Activated CD4-positive, alpha-beta T cell treated with anti-CD3 and anti-CD28 coated beads for 36 hours (primary cell): Measurements from ENCODE around the gene PCDHGB2. TPM values are rescaled to one million over a fixed set of nuclear protein-coding genes. Genes with fewer than 3 reads are reported as not detected.
"Not testable (repeated sequence)": the region's sequence is repeated elsewhere in the genome, so short reads cannot be mapped to it uniquely, and the experiment has no call there.

Experiments used
- ATAC-seq: fragments of 200-7000 bp; cut with Tn5 transposase; one replicate; pipeline ENCODE4 v1.10.0; 2021; ENCODE audit warnings: mild to moderate bottlenecking, moderate library complexity
- CTCF ChIA-PET: fragments of 350-600 bp; sonication (Branson Sonifier 250); formaldehyde crosslinking; loops from one replicate; lab custom pipeline; 2021; ENCODE audit warnings: antibody characterized with exemption; lab: Charles Lee
- POLR2A ChIA-PET: fragments of 350-600 bp; sonication (Branson Sonifier 250); formaldehyde crosslinking; loops from one replicate; lab custom pipeline; 2021; ENCODE audit warnings: antibody characterized with exemption, inconsistent platforms; lab: Charles Lee
- DNase-seq: peaks from one replicate; pipeline ENCODE4 v3.0.0-alpha.2; 2020
- H3K27ac Mint-ChIP-seq: one replicate; pipeline ENCODE4 v1.8.0; 2021; ENCODE audit warnings: mixed read lengths
- H3K27me3 Mint-ChIP-seq: one replicate; pipeline ENCODE4 v1.8.0; 2021; ENCODE audit warnings: mixed read lengths
- H3K36me3 Mint-ChIP-seq: one replicate; pipeline ENCODE4 v1.8.0; 2021; ENCODE audit warnings: low read depth, mixed read lengths
- H3K4me1 Mint-ChIP-seq: one replicate; pipeline ENCODE4 v1.8.0; 2021; ENCODE audit warnings: mixed read lengths
- H3K4me3 Mint-ChIP-seq: one replicate; pipeline ENCODE4 v1.8.0; 2021; ENCODE audit warnings: mild to moderate bottlenecking, moderate library complexity, mixed read lengths
- H3K9me3 Mint-ChIP-seq: one replicate; pipeline ENCODE4 v1.8.0; 2021; ENCODE audit warnings: low read depth, mixed read lengths
- intact Hi-C, 2 experiments: fragments of 100-400 bp; cut with DNase I in 1 of 2; cut with micrococcal nuclease in 1 of 2; formaldehyde crosslinking; loops; one replicate each; pipeline versions ENCODE4 v1.14.2 to v1.15.1; 2022 to 2024; cut with DNase I, micrococcal nuclease
- total RNA-seq, 2 experiments: library from RNA; stranded (reverse); gene quantifications; one replicate each; pipeline ENCODE4 v1.2.3, GENCODE V29; 2021

Gene PCDHGB2
- total RNA-seq, 2 experiments from 2014 or later = 0.07 to 0.18 TPM

DNA sequence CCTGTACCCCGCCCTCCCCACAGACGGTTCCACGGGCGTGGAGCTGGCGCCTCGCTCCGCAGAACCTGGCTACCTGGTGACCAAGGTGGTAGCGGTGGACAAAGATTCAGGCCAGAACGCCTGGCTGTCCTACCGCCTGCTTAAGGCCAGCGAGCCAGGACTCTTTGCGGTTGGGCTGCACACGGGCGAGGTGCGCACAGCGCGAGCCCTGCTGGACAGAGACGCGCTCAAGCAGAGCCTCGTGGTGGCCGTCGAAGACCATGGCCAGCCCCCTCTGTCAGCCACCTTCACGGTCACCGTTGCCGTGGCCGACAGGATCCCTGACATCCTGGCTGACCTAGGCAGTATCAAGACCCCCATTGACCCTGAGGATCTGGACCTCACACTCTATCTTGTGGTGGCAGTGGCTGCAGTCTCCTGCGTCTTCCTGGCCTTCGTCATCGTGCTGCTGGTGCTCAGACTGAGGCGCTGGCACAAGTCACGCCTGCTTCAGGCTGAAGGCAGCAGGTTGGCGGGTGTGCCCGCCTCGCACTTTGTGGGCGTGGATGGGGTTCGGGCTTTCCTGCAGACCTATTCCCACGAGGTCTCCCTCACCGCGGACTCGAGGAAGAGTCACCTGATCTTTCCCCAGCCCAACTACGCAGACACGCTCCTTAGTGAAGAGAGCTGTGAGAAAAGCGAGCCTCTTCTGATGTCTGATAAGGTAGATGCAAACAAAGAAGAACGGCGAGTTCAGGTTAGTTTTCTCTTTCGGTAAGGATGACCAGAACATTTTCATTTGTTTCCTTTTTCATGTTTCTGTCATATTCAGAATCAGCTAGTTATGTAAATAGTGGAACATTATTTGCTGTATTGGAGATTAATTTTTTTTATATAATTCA, 6.5 kb downstream of the PCDHGB2 start:
- intact Hi-C loops = loop anchor here (10.0 kb wide), 4 partner anchors 121 to 571 kb away; partner anchors contain the start of genes PCDHA12 (in 1 of the 2), PCDHA2 (in 1 of the 2), PCDHA8 (in 1 of the 2) and PCDHA9 (in 1 of the 2)
- H3K36me3 Mint-ChIP-seq = peaks cover 38% of the 10 kb centered on the region

DNA sequence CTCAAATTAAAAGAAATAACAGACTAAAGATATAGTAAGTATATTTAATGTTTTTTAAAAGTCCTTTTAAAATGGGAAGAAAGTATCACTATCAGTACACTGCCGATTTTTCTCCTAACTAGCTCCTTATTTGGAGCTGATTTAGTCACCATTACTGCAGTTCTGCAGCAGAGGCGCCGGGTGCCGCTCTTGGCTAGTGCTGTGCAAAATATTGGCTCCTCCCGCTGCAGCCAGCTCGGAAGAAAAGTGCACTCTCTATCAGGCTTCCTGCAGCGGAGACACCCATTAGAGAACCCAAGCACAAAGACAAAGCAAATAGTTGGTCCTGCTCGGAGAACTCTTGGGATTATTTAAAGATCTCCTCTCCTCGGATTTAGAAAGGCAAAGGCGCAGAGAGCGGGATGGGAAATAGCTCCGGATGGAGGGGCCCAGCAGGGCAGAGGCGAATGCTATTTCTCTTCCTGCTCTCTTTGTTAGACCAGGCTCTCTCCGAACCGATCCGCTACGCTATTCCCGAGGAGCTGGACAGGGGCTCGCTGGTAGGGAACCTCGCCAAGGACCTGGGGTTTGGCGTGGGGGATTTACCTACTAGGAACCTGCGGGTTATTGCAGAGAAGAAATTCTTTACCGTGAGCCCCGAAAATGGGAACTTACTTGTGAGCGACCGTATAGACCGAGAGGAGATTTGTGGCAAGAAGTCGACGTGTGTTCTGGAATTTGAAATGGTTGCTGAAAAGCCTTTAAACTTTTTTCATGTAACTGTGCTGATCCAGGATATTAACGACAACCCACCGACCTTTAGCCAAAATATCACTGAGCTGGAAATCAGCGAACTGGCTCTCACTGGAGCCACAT, 10.4 kb downstream of the PCDHGB2 start, which contains the start of gene PCDHGB3:
Gene PCDHGB3, plus strand, starts transcription at position 249 of the 855 bp plus-strand sequence. Its CDS starts 153 bp downstream, at position 402.
- H3K9me3 Mint-ChIP-seq = peaks cover 30% of the 10 kb centered on the region
- peaks cover 61% of the 10 kb centered on the region for H3K27me3 Mint-ChIP-seq
- ChIA-PET CTCF (interaction anchor here (0.6 to 3.0 kb wide), 19 partner anchors 9 to 235 kb away, joined by 3 to 15 read pairs (median 5); partner anchors contain the start of genes PCDHB15, PCDHB5, PCDHGA1 and PCDHGA10), POLR2A (interaction anchor here (0.6 kb wide), 1 partner anchor 50 kb away, joined by 4 read pairs; no protein-coding TSS in a partner anchor)
- peak; percentile 76 for ATAC-seq
- H3K27ac Mint-ChIP-seq = no peak within 1 kb of the TSS
- DNase-seq = peak; percentile 63
- intact Hi-C loops = loop anchor here (5.0 to 10.0 kb wide), 6 partner anchors 37 to 578 kb away; partner anchors contain the start of genes PCDHA2 (in 2 of the 2), PCDHGB6 (in 2 of the 2), PCDHA12 (in 1 of the 2) and PCDHA8 (in 1 of the 2)
- peaks cover 3% of the 10 kb centered on the region for H3K4me1 Mint-ChIP-seq
- H3K4me3 Mint-ChIP-seq = peak within 1 kb of the TSS; percentile 52
- H3K36me3 Mint-ChIP-seq = peaks cover 34% of the 10 kb centered on the region

More for the DNA sequence above, 6.5 kb downstream of the PCDHGB2 start:
- H3K4me1 Mint-ChIP-seq = peaks cover 3% of the 10 kb centered on the region
- no peak overlapping the region for H3K27ac Mint-ChIP-seq
- POLR2A ChIA-PET = no interaction called here
- H3K9me3 Mint-ChIP-seq = peaks cover 28% of the 10 kb centered on the region
- H3K27me3 Mint-ChIP-seq = peaks cover 69% of the 10 kb centered on the region
- H3K4me3 Mint-ChIP-seq = no peak overlapping the region
- CTCF ChIA-PET = no interaction called here
- DNase-seq (no peak), ATAC-seq (no peak)

GRCh38 chr5:141371572-141372475, 12.0 kb downstream of the PCDHGB2 start:
- ChIA-PET POLR2A (no interaction called here), CTCF (interaction anchor here (1.0 to 3.0 kb wide), 4 partner anchors 41 to 149 kb away, joined by 3 to 15 read pairs (median 7); partner anchors contain the start of genes PCDHB14, PCDHB15, PCDHGA10 and PCDHGA11)
- Mint-ChIP-seq H3K4me3 (no peak overlapping the region), H3K27ac (no peak overlapping the region), H3K36me3 (peaks cover 25% of the 10 kb centered on the region), H3K27me3 (peaks cover 58% of the 10 kb centered on the region), H3K9me3 (peaks cover 32% of the 10 kb centered on the region), H3K4me1 (peaks cover 3% of the 10 kb centered on the region)
- intact Hi-C loops = loop anchor here (5.0 kb wide), 2 partner anchors 35 to 580 kb away; partner anchors contain the start of genes PCDHGB6 (in 2 of the 2) and PCDHA2 (in 1 of the 2)
- ATAC-seq = no peak
- DNase-seq = no peak

- H3K27me3 Mint-ChIP-seq = peaks cover 56% of the 10 kb centered on the region
- peaks cover 39% of the 10 kb centered on the region for H3K9me3 Mint-ChIP-seq
- H3K4me1 Mint-ChIP-seq = peaks cover 3% of the 10 kb centered on the region
- intact Hi-C loops = loop anchor here (5.0 kb wide), 2 partner anchors 34 to 581 kb away; partner anchors contain the start of genes PCDHGB6 (in 2 of the 2) and PCDHA2 (in 1 of the 2)
- DNase-seq = no peak
- H3K4me3 Mint-ChIP-seq = no peak within 1 kb of the TSS
- CTCF ChIA-PET = interaction anchor here (0.9 to 2.0 kb wide), 4 partner anchors 10 to 183 kb away, joined by 3 to 10 read pairs (median 5); partner anchors contain the start of genes PCDHGA10 and PCDHGA5
- H3K27ac Mint-ChIP-seq = no peak within 1 kb of the TSS
- no peak for ATAC-seq
- POLR2A ChIA-PET = interaction anchor here (0.6 kb wide), 1 partner anchor 47 kb away, joined by 4 read pairs; the partner anchor contains the start of gene PCDHGA11
- H3K36me3 Mint-ChIP-seq = peaks cover 26% of the 10 kb centered on the region
Measured at GRCh38 chr5:141373673-141374317, 14.0 kb downstream of the PCDHGB2 start, which contains the start of gene PCDHGA6. Gene PCDHGA6, plus strand, starts transcription at chr5:141373891. Its CDS starts 193 bp downstream, at chr5:141374084.

- intact Hi-C loops = loop anchor here (5.0 kb wide), 2 partner anchors 33 to 582 kb away; partner anchors contain the start of genes PCDHGB6 (in 2 of the 2) and PCDHA2 (in 1 of the 2)
- POLR2A ChIA-PET = interaction anchor here (0.6 kb wide), 1 partner anchor 46 kb away, joined by 4 read pairs; the partner anchor contains the start of gene PCDHGA11
- CTCF ChIA-PET = interaction anchor here (0.9 to 2.0 kb wide), 4 partner anchors 10 to 183 kb away, joined by 3 to 10 read pairs (median 5); partner anchors contain the start of genes PCDHGA10 and PCDHGA5
- H3K27me3 Mint-ChIP-seq = peaks cover 55% of the 10 kb centered on the region
- H3K36me3 Mint-ChIP-seq = peaks cover 26% of the 10 kb centered on the region
- H3K9me3 Mint-ChIP-seq = peaks cover 40% of the 10 kb centered on the region
- no peak for DNase-seq
- peaks cover 3% of the 10 kb centered on the region for H3K4me1 Mint-ChIP-seq
- ATAC-seq = no peak
- H3K4me3 Mint-ChIP-seq = no peak overlapping the region
- H3K27ac Mint-ChIP-seq = no peak overlapping the region
Measured at GRCh38 chr5:141374627-141375026, 14.8 kb downstream of the PCDHGB2 start.

DNA sequence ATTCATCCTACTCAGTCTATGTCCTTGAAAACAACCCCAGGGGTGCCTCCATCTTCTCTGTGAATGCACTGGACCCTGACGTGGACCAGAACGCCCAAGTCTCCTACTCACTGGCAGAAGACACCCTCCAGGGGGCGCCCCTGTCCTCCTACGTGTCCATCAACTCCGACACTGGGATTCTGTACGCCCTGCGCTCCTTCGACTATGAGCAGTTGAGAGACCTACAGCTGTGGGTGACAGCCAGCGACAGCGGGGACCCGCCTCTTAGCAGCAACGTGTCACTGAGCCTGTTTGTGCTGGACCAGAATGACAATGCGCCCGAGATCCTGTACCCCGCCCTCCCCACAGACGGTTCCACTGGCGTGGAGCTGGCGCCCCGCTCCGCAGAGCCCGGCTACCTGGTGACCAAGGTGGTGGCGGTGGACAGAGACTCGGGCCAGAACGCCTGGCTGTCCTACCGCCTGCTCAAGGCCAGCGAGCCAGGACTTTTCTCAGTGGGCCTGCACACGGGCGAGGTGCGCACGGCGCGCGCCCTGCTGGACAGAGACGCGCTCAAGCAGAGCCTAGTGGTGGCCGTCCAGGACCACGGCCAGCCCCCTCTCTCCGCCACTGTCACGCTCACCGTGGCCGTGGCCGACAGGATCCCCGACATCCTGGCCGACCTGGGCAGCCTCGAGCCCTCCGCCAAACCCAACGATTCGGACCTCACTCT, 15.8 kb downstream of the PCDHGB2 start:
- POLR2A ChIA-PET, H3K4me3 Mint-ChIP-seq, H3K27ac Mint-ChIP-seq, intact Hi-C loops, ATAC-seq, DNase-seq, H3K4me1 Mint-ChIP-seq: not testable (repeated sequence)
- Mint-ChIP-seq H3K27me3 (peaks cover 52% of the 10 kb centered on the region), H3K36me3 (peaks cover 22% of the 10 kb centered on the region), H3K9me3 (peaks cover 40% of the 10 kb centered on the region)
- CTCF ChIA-PET = interaction anchor here (1.0 to 2.0 kb wide), 3 partner anchors 11 to 38 kb away, joined by 3 to 10 read pairs (median 4); partner anchors contain the start of genes PCDHGA10 and PCDHGA5

DNA sequence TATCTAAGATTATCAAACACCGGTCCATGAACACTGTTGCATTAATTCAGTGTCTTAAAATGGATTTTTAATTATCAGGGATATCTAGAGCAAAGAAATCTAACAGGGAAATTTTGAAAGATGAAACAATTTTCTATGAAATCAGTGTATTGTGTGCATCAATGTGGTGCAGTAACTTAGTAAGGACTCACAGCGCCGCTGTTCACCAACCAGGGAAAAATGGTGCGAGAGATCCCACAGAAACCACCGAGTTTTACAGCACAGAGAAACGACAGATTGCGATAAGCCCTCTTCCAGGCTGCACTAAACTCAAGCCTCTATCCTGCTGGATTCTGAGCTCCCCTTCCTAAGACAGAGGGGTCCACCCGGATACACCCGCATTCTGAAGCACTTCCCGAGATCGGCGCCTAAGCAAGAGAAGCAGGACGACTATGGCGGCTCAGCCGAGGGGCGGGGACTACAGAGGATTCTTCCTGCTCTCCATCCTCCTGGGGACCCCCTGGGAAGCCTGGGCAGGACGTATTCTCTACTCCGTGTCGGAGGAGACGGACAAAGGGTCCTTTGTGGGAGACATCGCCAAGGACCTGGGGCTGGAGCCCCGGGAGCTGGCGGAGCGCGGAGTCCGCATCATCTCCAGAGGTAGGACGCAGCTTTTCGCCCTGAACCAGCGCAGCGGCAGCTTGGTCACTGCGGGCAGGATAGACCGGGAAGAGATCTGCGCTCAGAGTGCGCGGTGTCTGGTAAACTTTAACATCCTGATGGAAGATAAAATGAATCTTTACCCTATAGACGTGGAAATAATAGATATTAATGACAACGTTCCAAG, 22.9 kb downstream of the PCDHGB2 start, which contains the start of gene PCDHGA7:
Gene PCDHGA7, plus strand, starts transcription at position 274 of the 826 bp plus-strand sequence. Its CDS starts 158 bp downstream, at position 432.
- ATAC-seq (no peak), DNase-seq (no peak)
- Mint-ChIP-seq H3K36me3 (peaks cover 10% of the 10 kb centered on the region), H3K27ac (no peak within 1 kb of the TSS), H3K4me1 (no peaks in the 10 kb centered on the region), H3K27me3 (peaks cover 64% of the 10 kb centered on the region), H3K4me3 (peak within 1 kb of the TSS; percentile 47), H3K9me3 (peaks cover 27% of the 10 kb centered on the region)
- ChIA-PET POLR2A (no interaction called here), CTCF (interaction anchor here (0.7 kb wide), 1 partner anchor 187 kb away, joined by 3 read pairs; no protein-coding TSS in a partner anchor)
- intact Hi-C loops = no loop called here

GRCh38 chr5:141383345-141383744, 23.6 kb downstream of the PCDHGB2 start:
- CTCF ChIA-PET = interaction anchor here (0.6 to 0.7 kb wide), 2 partner anchors 188 to 223 kb away, joined by 3 read pairs; no protein-coding TSS in a partner anchor

More at GRCh38 chr5:141383345-141383744, 23.6 kb downstream of the PCDHGB2 start:
- ATAC-seq (no peak), DNase-seq (no peak)
- H3K4me1 Mint-ChIP-seq = no peaks in the 10 kb centered on the region
- POLR2A ChIA-PET = no interaction called here
- H3K9me3 Mint-ChIP-seq = peaks cover 29% of the 10 kb centered on the region
- peaks cover 66% of the 10 kb centered on the region for H3K27me3 Mint-ChIP-seq
- H3K27ac Mint-ChIP-seq = no peak overlapping the region
- H3K4me3 Mint-ChIP-seq = no peak overlapping the region
- intact Hi-C loops = no loop called here
- H3K36me3 Mint-ChIP-seq = peaks cover 12% of the 10 kb centered on the region
